Heart left ventricle (tissue), 16 donors: ENCODE results near the gene PSMB5. TPM values are rescaled to one million over a fixed set of nuclear protein-coding genes. Genes with fewer than 3 reads are reported as not detected.

Experiments used
- ATAC-seq, 4 donors: fragments of 200-7000 bp; cut with Tn5 transposase; one replicate each; pipeline ENCODE4 v1.9.1; 2020 to 2022; ENCODE audit warnings: moderate library complexity in 4 of 4, mild to moderate bottlenecking in 3 of 4, moderate number of reproducible peaks in 1 of 4
- DNase-seq, 5 donors: peaks; one replicate each; pipeline ENCODE4 v3.0.0-alpha.2; 2020
- H3K27ac ChIP-seq, 12 donors: fragments of 200-600 bp; sonication (generic) in 4 of 12; one replicate each; pipeline versions ENCODE4 v1.5.0 to v1.8.0; 2016 to 2022; ENCODE audit warnings: mild to moderate bottlenecking in 2 of 12
- H3K27me3 ChIP-seq, 9 donors: fragments of 200-600 bp; sonication (generic) in 2 of 9; one replicate each; pipeline versions ENCODE4 v1.5.1 to v1.8.0; 2016 to 2022; ENCODE audit warnings: mild to moderate bottlenecking in 3 of 9
- H3K36me3 ChIP-seq, 9 donors: fragments of 200-600 bp; sonication (generic) in 2 of 9; one replicate each; pipeline versions ENCODE4 v1.5.0 to v1.8.0; 2018 to 2022; ENCODE audit warnings: mild to moderate bottlenecking in 2 of 9
- H3K4me1 ChIP-seq, 12 donors: fragments of 200-600 bp; sonication (generic) in 4 of 12; one replicate each; pipeline versions ENCODE4 v1.5.0 to v1.8.0; 2016 to 2022; ENCODE audit warnings: mild to moderate bottlenecking in 3 of 12
- H3K4me3 ChIP-seq, 12 donors: fragments of 200-600 bp; sonication (generic) in 4 of 12; one replicate each; pipeline versions ENCODE4 v1.5.0 to v1.8.0; 2017 to 2022; ENCODE audit warnings: mild to moderate bottlenecking in 9 of 12, moderate library complexity in 4 of 12
- H3K9me3 ChIP-seq, 12 donors: fragments of 200-600 bp; sonication (generic) in 4 of 12; one replicate each; pipeline versions ENCODE4 v1.5.0 to v1.8.0; 2016 to 2022; ENCODE audit warnings: mild to moderate bottlenecking in 1 of 12
- CTCF ChIP-seq, 12 donors: fragments of 200-600 bp; sonication (generic) in 4 of 12; IDR thresholded peaks; one replicate each; pipeline versions ENCODE4 v1.5.0 to v1.8.0; 2018 to 2022; ENCODE audit warnings: antibody characterized with exemption in 12 of 12, mild to moderate bottlenecking in 5 of 12
- POLR2A ChIP-seq, 2 donors: fragments of 450-650 bp; IDR thresholded peaks; one replicate each; pipeline ENCODE4 v1.6.1; 2017; ENCODE audit warnings: antibody characterized with exemption in 2 of 2, mild to moderate bottlenecking in 2 of 2, moderate library complexity in 2 of 2
- WGBS, 4 donors: extraction: QIAGEN DNeasy Blood & Tissue Kit in 2 of 4; methylation state at CpG; one replicate each; pipeline versions ENCODE4 v1.1.5 to v1.1.7; 2013 to 2018; 5-methylcytosine and 5-hydroxymethylcytosine counted together
- intact Hi-C, 10 donors: fragments of 100-400 bp; cut with DNase I; formaldehyde crosslinking; loops; one replicate each; pipeline versions ENCODE4 v1.11.1 to v1.14.2; 2022
- polyA plus RNA-seq, 2 donors: library from polyadenylated mRNA; stranded (reverse); fragments of 200-250 nt; gene quantifications; one replicate each; pipeline ENCODE4 v1.2.3, GENCODE V29; 2013
- total RNA-seq, 9 donors: library from RNA; depleted of rRNA in 2 of 9; stranded (reverse); fragments of >200 nt in 2 of 9; fragmentation: NEBNext Ultra II Directional in 3 of 9; extraction: Animal tissue kit (Norgen Biotek cat#: 25700) in 3 of 9; gene quantifications; one replicate each; pipeline versions ENCODE4 v1.1.0 to v1.2.4, GENCODE V29; 2016 to 2023
- donor health status: ischemic (EF 13 %, LVEDD 7.1; RV severe dilation, severe dysfunction).
- donor health status: healthy with polysubstance abuse.
- donor health status: DM: no; HTN: yes; CAD: no.
- donor health status: DM: no; HTN: no; CAD: no.
- donor health status: ischemic (EF 25% LVEDD 6.9; RV normal size, moderate dysfunction).
- donor health status: ischemic (EF 25% LVEDD 5.7; RV mildly dilated, moderate dysfunction).
- donor health status: healthy.
- donor health status: DM: yes; HTN: yes; CAD: no.
- donor health status: ischemic (EF 35%, LVEDD 5.7; RV mildly dilated, moderate dysfunction).
- donor health status: nonischemic (EF 11% LVEDD 7.7; RV severe dilation, severe dysfunction).
- donor health status: DM: yes; HTN: yes; CAD: no.
- donor health status: PGD.
- donor health status: ischemic (EF 29% LVEDD 5.4; RV normal size, mild dysfunction).
- donor health status: nonischemic (EF 23%, LVEDD 6.1; RV moderate dilation, normal function).

Gene PSMB5
- total and polyA plus RNA-seq, 11 donors = 75.7 to 233 (median 122) TPM

DNA sequence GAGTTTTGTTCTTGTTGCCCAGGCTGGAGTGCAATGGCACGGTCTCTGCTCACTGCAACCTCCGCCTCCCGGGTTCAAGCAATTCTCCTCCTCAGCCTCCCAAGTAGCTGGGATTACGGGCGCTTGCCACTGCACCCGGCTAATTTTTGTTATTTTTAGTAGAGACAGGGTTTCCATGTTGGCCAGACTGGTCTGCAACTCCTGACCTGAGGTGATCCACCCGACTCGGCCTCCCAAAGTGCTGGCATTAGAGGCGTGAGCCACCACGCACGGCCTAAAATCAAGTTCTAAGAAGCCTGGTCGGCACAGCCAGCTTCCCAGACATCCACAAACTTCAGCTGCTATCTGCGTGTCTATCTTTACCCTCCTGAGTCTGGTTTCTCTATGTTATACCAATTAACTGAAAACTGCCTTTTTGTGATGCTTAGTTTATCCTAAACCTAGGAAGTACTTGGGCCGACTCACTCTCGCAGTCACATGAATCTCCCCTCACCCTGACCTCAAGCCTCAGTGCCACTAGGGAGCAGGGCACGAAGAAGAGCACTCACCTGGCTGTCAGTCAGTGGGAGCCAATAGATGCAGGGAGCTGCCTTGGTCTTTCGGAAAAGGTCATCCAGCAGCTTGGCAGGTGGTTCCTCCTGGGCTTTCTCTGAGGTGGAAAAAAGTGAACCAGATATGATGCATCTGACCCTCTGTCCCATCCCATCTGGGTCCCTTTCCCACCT is 26.0 kb upstream of the PSMB5 start:
- H3K4me3 ChIP-seq = no peak overlapping the region
- H3K36me3 ChIP-seq = peaks cover 0 to 76% (median 73%) of the 10 kb centered on the region in 9 donors
- H3K27ac ChIP-seq = no peak overlapping the region
- 90 to 95% (median 91%) methylated on average over 17 of the region's 17 CpGs for WGBS, 4 donors
- ATAC-seq (no peak), DNase-seq (no peak)
- intact Hi-C loops = no loop called here
- H3K9me3 ChIP-seq = no peaks in the 10 kb centered on the region
- H3K4me1 ChIP-seq = peaks cover 0 to 35% (median 24%) of the 10 kb centered on the region in 12 donors
- TF ChIP-seq CTCF (IDR thresholded peaks at IDR 0.05) (no peak), POLR2A (IDR thresholded peaks at IDR 0.05) (no peak)
- H3K27me3 ChIP-seq = no peaks in the 10 kb centered on the region

DNA sequence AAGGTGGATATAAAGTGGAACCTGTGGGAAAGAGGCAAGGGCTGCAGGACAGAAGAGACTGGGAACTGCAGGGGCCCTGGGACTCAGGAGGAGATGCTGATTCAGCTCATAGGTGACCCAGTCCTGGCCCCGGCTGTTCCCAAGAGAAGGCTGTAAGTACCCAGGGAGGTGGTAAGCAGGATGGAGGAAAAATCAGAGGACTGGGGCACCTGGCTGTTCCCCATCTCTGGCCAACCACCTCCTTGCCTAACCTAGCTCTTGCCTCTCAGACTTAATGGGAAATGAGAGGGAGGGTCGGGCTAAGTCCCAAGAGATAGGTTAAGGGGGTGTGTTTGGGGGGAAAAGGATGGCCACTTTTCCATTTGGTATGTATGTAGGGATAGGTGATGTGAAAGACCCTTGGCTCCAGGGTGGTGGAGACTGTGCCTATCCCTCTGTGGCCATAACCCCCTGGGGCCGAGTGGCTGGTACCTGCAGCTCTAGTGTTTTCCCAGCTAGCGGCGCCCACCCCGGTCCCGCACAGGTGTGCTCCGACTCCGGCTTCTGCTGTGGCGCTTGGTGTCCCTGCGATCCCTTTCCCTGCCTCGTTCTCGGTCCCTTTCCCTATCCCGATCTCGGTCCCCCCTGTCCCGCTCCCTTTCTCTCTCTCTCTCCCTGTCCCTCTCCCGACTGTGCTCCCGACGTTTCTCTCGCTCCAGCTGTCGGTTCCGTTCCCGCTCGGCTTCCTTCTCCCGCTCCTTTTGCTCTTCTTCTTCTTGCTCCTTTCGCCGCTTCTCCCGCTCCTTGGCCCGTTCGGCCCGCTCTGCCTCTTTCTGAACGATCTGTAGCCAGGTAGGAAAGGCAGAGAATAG is 24.2 kb upstream of the PSMB5 start:
- no peaks in the 10 kb centered on the region for H3K27me3 ChIP-seq
- no peak overlapping the region for H3K27ac ChIP-seq
- H3K36me3 ChIP-seq = peaks cover 0 to 58% (median 55%) of the 10 kb centered on the region in 9 donors
- intact Hi-C loops = loop anchor here in 9 of 10 donors (1.0 to 10.0 kb wide), 4 partner anchors 24 to 504 kb away; no protein-coding TSS in a partner anchor
- ATAC-seq (no peak), DNase-seq (no peak)
- no peak overlapping the region for H3K4me3 ChIP-seq
- 90 to 91% (median 90%) methylated on average over 32 of the region's 32 CpGs for WGBS, 4 donors
- peaks cover 0 to 39% (median 25%) of the 10 kb centered on the region in 12 donors for H3K4me1 ChIP-seq
- TF ChIP-seq POLR2A (IDR thresholded peaks at IDR 0.05) = no peak
- no peak for TF ChIP-seq CTCF (IDR thresholded peaks at IDR 0.05)
- H3K9me3 ChIP-seq = no peaks in the 10 kb centered on the region

GRCh38 chr14:23057757-23058653 is 23.3 kb upstream of the PSMB5 start:
- peak; percentile 84 to 91 (median 88) for DNase-seq
- intact Hi-C loops = loop anchor here (1.0 to 10.0 kb wide), 5 partner anchors 23 to 503 kb away; no protein-coding TSS in a partner anchor
- peak; percentile 73 to 77 (median 74) for ATAC-seq
- Histone ChIP-seq H3K36me3 (peaks cover 0 to 49% (median 46%) of the 10 kb centered on the region in 9 donors), H3K27ac (peak overlapping the region in 10 of 12 donors; percentile 39 to 77 (median 58)), H3K4me3 (peak overlapping the region; percentile 46 to 84 (median 68)), H3K27me3 (no peaks in the 10 kb centered on the region), H3K9me3 (no peaks in the 10 kb centered on the region), H3K4me1 (peaks cover 0 to 39% (median 25%) of the 10 kb centered on the region in 12 donors)
- WGBS, 4 donors = 1 to 4% (median 2%) methylated on average over 17 to 51 of the region's 51 CpGs
- TF ChIP-seq POLR2A (IDR thresholded peaks at IDR 0.05) (no peak), CTCF (IDR thresholded peaks at IDR 0.05) (peak; percentile 92 to 96 (median 94))
